Heart left ventricle (tissue), 16 donors: ENCODE measurements around the gene DEFB112. TPM values are rescaled to one million over a fixed set of nuclear protein-coding genes. Genes with fewer than 3 reads are reported as not detected.

Experiments
- ATAC-seq, 4 donors: fragments of 200-7000 bp; cut with Tn5 transposase; one replicate each; pipeline ENCODE4 v1.9.1; 2020 to 2022; ENCODE audit warnings: moderate library complexity in 4 of 4, mild to moderate bottlenecking in 3 of 4, moderate number of reproducible peaks in 1 of 4
- DNase-seq, 5 donors: peaks; one replicate each; pipeline ENCODE4 v3.0.0-alpha.2; 2020
- H3K27ac ChIP-seq, 12 donors: fragments of 200-600 bp; sonication (generic) in 4 of 12; one replicate each; pipeline versions ENCODE4 v1.5.0 to v1.8.0; 2016 to 2022; ENCODE audit warnings: mild to moderate bottlenecking in 2 of 12
- H3K27me3 ChIP-seq, 9 donors: fragments of 200-600 bp; sonication (generic) in 2 of 9; one replicate each; pipeline versions ENCODE4 v1.5.1 to v1.8.0; 2016 to 2022; ENCODE audit warnings: mild to moderate bottlenecking in 3 of 9
- H3K36me3 ChIP-seq, 9 donors: fragments of 200-600 bp; sonication (generic) in 2 of 9; one replicate each; pipeline versions ENCODE4 v1.5.0 to v1.8.0; 2018 to 2022; ENCODE audit warnings: mild to moderate bottlenecking in 2 of 9
- H3K4me1 ChIP-seq, 12 donors: fragments of 200-600 bp; sonication (generic) in 4 of 12; one replicate each; pipeline versions ENCODE4 v1.5.0 to v1.8.0; 2016 to 2022; ENCODE audit warnings: mild to moderate bottlenecking in 3 of 12
- H3K4me3 ChIP-seq, 12 donors: fragments of 200-600 bp; sonication (generic) in 4 of 12; one replicate each; pipeline versions ENCODE4 v1.5.0 to v1.8.0; 2017 to 2022; ENCODE audit warnings: mild to moderate bottlenecking in 9 of 12, moderate library complexity in 4 of 12
- H3K9me3 ChIP-seq, 12 donors: fragments of 200-600 bp; sonication (generic) in 4 of 12; one replicate each; pipeline versions ENCODE4 v1.5.0 to v1.8.0; 2016 to 2022; ENCODE audit warnings: mild to moderate bottlenecking in 1 of 12
- POLR2A ChIP-seq, 2 donors: fragments of 450-650 bp; IDR thresholded peaks; one replicate each; pipeline ENCODE4 v1.6.1; 2017; ENCODE audit warnings: antibody characterized with exemption in 2 of 2, mild to moderate bottlenecking in 2 of 2, moderate library complexity in 2 of 2
- WGBS, 4 donors: extraction: QIAGEN DNeasy Blood & Tissue Kit in 2 of 4; methylation state at CpG; one replicate each; pipeline versions ENCODE4 v1.1.5 to v1.1.7; 2013 to 2018; 5-methylcytosine and 5-hydroxymethylcytosine counted together
- intact Hi-C, 10 donors: fragments of 100-400 bp; cut with DNase I; formaldehyde crosslinking; loops; one replicate each; pipeline versions ENCODE4 v1.11.1 to v1.14.2; 2022
- polyA plus RNA-seq, 2 donors: library from polyadenylated mRNA; stranded (reverse); fragments of 200-250 nt; gene quantifications; one replicate each; pipeline ENCODE4 v1.2.3, GENCODE V29; 2013
- total RNA-seq, 9 donors: library from RNA; depleted of rRNA in 2 of 9; stranded (reverse); fragments of >200 nt in 2 of 9; fragmentation: NEBNext Ultra II Directional in 3 of 9; extraction: Animal tissue kit (Norgen Biotek cat#: 25700) in 3 of 9; gene quantifications; one replicate each; pipeline versions ENCODE4 v1.1.0 to v1.2.4, GENCODE V29; 2016 to 2023
- TF ChIP-seq, protein P1 (sequence below), 12 donors: fragments of 200-600 bp; sonication (generic) in 4 of 12; IDR thresholded peaks; one replicate each; pipeline versions ENCODE4 v1.5.0 to v1.8.0; 2018 to 2022; ENCODE audit warnings: antibody characterized with exemption in 12 of 12, mild to moderate bottlenecking in 5 of 12
- donor health status: ischemic (EF 13 %, LVEDD 7.1; RV severe dilation, severe dysfunction).
- donor health status: healthy with polysubstance abuse.
- donor health status: DM: no; HTN: yes; CAD: no.
- donor health status: DM: no; HTN: no; CAD: no.
- donor health status: ischemic (EF 25% LVEDD 6.9; RV normal size, moderate dysfunction).
- donor health status: ischemic (EF 25% LVEDD 5.7; RV mildly dilated, moderate dysfunction).
- donor health status: healthy.
- donor health status: DM: yes; HTN: yes; CAD: no.
- donor health status: ischemic (EF 35%, LVEDD 5.7; RV mildly dilated, moderate dysfunction).
- donor health status: nonischemic (EF 11% LVEDD 7.7; RV severe dilation, severe dysfunction).
- donor health status: DM: yes; HTN: yes; CAD: no.
- donor health status: PGD.
- donor health status: ischemic (EF 29% LVEDD 5.4; RV normal size, mild dysfunction).
- donor health status: nonischemic (EF 23%, LVEDD 6.1; RV moderate dilation, normal function).

The DEFB112 gene
- total and polyA plus RNA-seq, 11 donors = not detected

- H3K36me3 ChIP-seq = no peaks in the 10 kb centered on the region
These were observed 20.4 kb upstream of the DEFB112 start for GRCh38 chr6:50070101-50070500.

DNA sequence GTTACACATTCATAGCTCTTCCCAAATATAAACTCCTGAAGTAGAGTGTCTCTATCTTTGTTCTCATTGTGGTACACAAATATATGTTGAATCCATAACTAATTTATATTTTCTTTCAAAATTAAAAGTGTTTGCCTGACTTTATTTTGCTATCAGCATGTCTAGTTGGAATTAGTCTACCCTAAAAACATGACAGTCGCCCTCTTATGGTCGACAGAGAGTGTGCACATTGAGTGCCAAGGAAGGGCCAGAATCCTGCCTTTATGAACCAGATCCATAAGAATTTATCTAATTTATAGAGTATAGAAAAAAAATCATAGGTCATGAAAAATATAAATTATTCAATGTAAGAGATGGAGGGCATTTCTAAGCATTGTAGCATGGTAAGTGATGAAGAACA lies 12.3 kb upstream of the DEFB112 start:
- Histone ChIP-seq H3K4me3 (no peak overlapping the region), H3K9me3 (peaks cover 0 to 5% (median 0%) of the 10 kb centered on the region in 12 donors), H3K27me3 (no peaks in the 10 kb centered on the region), H3K36me3 (no peaks in the 10 kb centered on the region), H3K4me1 (no peaks in the 10 kb centered on the region), H3K27ac (no peak overlapping the region)
- ATAC-seq = no peak
- WGBS, 4 donors = 3 to 7% (median 5%) methylated on average over 2 of the region's 2 CpGs
- intact Hi-C loops = no loop called here
- DNase-seq = no peak
- TF ChIP-seq, protein P1, sequence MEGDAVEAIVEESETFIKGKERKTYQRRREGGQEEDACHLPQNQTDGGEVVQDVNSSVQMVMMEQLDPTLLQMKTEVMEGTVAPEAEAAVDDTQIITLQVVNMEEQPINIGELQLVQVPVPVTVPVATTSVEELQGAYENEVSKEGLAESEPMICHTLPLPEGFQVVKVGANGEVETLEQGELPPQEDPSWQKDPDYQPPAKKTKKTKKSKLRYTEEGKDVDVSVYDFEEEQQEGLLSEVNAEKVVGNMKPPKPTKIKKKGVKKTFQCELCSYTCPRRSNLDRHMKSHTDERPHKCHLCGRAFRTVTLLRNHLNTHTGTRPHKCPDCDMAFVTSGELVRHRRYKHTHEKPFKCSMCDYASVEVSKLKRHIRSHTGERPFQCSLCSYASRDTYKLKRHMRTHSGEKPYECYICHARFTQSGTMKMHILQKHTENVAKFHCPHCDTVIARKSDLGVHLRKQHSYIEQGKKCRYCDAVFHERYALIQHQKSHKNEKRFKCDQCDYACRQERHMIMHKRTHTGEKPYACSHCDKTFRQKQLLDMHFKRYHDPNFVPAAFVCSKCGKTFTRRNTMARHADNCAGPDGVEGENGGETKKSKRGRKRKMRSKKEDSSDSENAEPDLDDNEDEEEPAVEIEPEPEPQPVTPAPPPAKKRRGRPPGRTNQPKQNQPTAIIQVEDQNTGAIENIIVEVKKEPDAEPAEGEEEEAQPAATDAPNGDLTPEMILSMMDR (IDR thresholded peaks at IDR 0.05) = no peak
- no peak for TF ChIP-seq POLR2A (IDR thresholded peaks at IDR 0.05)

More at GRCh38 chr6:50070101-50070500, 20.4 kb upstream of the DEFB112 start:
- intact Hi-C loops = no loop called here
- 57 to 68% (median 60%) methylated on average over 2 of the region's 2 CpGs for WGBS, 4 donors
- no peak for DNase-seq
- no peak for TF ChIP-seq POLR2A (IDR thresholded peaks at IDR 0.05)
- TF ChIP-seq, protein P1 (IDR thresholded peaks at IDR 0.05) = no peak
- Histone ChIP-seq H3K27ac (no peak overlapping the region), H3K27me3 (no peaks in the 10 kb centered on the region), H3K4me1 (no peaks in the 10 kb centered on the region), H3K9me3 (peaks cover 0 to 3% (median 0%) of the 10 kb centered on the region in 12 donors), H3K4me3 (no peak overlapping the region)
- ATAC-seq = no peak

GRCh38 chr6:50056242-50056641 lies 6.5 kb upstream of the DEFB112 start:
- Histone ChIP-seq H3K9me3 (no peaks in the 10 kb centered on the region), H3K27ac (no peak overlapping the region), H3K27me3 (no peaks in the 10 kb centered on the region), H3K4me1 (no peaks in the 10 kb centered on the region), H3K36me3 (no peaks in the 10 kb centered on the region), H3K4me3 (no peak overlapping the region)
- WGBS, 4 donors = 69 to 78% (median 72%) methylated on average over 1 of the region's 1 CpG
- no peak for DNase-seq
- intact Hi-C loops = no loop called here
- TF ChIP-seq, protein P1 (IDR thresholded peaks at IDR 0.05) = no peak
- no peak for TF ChIP-seq POLR2A (IDR thresholded peaks at IDR 0.05)
- no peak for ATAC-seq

GRCh38 chr6:50047026-50047425 lies 2.7 kb downstream of the DEFB112 start:
- Histone ChIP-seq H3K27ac (no peak overlapping the region), H3K4me1 (no peaks in the 10 kb centered on the region), H3K27me3 (no peaks in the 10 kb centered on the region), H3K36me3 (no peaks in the 10 kb centered on the region), H3K4me3 (no peak overlapping the region), H3K9me3 (no peaks in the 10 kb centered on the region)
- 63 to 64% (median 63%) methylated on average over 3 of the region's 3 CpGs; no CpG with 5 or more reads in 1 of the 4 donors for WGBS, 4 donors
- ATAC-seq (no peak), DNase-seq (no peak)
- TF ChIP-seq, protein P1 (IDR thresholded peaks at IDR 0.05) = no peak
- no peak for TF ChIP-seq POLR2A (IDR thresholded peaks at IDR 0.05)
- intact Hi-C loops = no loop called here
